ENCODE measurements around the gene FARS2.

- TF ChIP-seq ESRRA (IDR thresholded peaks at IDR 0.05; ENCODE audit: borderline replicate concordance, low read length) (no peak), CTCF (IDR thresholded peaks at IDR 0.05) (no peak), CEBPB (IDR thresholded peaks at IDR 0.05) (no peak), SREBF2 (IDR thresholded peaks at IDR 0.05) (no peak), BHLHE40 (IDR thresholded peaks at IDR 0.05; ENCODE audit: low read depth, low read length) (no peak), MYC (IDR thresholded peaks at IDR 0.05; ENCODE audit: borderline replicate concordance, low read length) (no peak), RCOR1 (IDR thresholded peaks at IDR 0.05; ENCODE audit: low read depth, low read length) (no peak), KDM1A (IDR thresholded peaks at IDR 0.05; ENCODE audit: low read depth) (no peak), MAX (IDR thresholded peaks at IDR 0.05) (no peak), HMGXB4 (CRISPR knock-in tag; IDR thresholded peaks at IDR 0.05; ENCODE audit: borderline replicate concordance) (no peak), ELK1 (IDR thresholded peaks at IDR 0.05; ENCODE audit: low read depth, low read length) (no peak), POLR2A (IDR thresholded peaks at IDR 0.05; ENCODE audit: low read length) (no peak), REST (IDR thresholded peaks at IDR 0.05) (no peak), NR3C1 (IDR thresholded peaks at IDR 0.05) (no peak)
Measured at GRCh38 chr6:5425267-5425666, 164.0 kb downstream of the FARS2 start.

Measured in A549 (cell line).